ENCODE results near the gene UQCRC1.

The UQCRC1 gene

GRCh38 chr3:48609088-48610005, at the start of gene UQCRC1:
Gene UQCRC1, minus strand, starts transcription at chr3:48609646. Its CDS starts 26 bp downstream, at chr3:48609620.
- TF ChIP-seq GATA3 (IDR thresholded peaks at IDR 0.05; ENCODE audit: low read depth, low read length) (no peak), GATA2 (IDR thresholded peaks at IDR 0.05; ENCODE audit: low read depth, low read length) (no peak)

- TF ChIP-seq GATA3 (IDR thresholded peaks at IDR 0.05; ENCODE audit: low read depth, low read length) (no peak), GATA2 (IDR thresholded peaks at IDR 0.05; ENCODE audit: low read depth, low read length) (no peak)
These were observed 47.4 kb upstream of the UQCRC1 start for GRCh38 chr3:48656841-48657281.

- TF ChIP-seq GATA2 (IDR thresholded peaks at IDR 0.05; ENCODE audit: low read depth, low read length) = no peak
- TF ChIP-seq GATA3 (IDR thresholded peaks at IDR 0.05; ENCODE audit: low read depth, low read length) = no peak
These were observed 46.8 kb upstream of the UQCRC1 start for GRCh38 chr3:48656061-48656840.

DNA sequence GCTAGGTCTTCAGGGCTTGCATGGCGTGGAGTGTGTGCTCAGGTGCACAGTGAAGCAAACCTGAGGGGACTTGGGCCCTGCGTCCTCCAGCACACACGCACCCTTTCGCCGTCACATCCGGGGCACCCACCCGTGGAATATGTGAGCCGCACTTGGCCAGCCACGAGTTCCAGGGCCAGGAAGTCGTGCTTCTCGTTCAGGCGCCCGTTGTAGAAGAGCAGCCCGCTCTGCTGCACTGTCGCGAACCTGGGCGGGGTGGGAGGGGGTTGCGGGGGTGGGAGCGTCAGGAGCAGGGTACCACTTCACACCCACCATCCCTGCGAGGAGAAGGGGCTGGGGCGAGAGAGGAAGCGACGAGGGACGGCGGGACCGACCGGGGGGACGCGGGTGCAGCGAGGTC, 46.2 kb upstream of the UQCRC1 start:
- no peak for TF ChIP-seq GATA3 (IDR thresholded peaks at IDR 0.05; ENCODE audit: low read depth, low read length)
- TF ChIP-seq GATA2 (IDR thresholded peaks at IDR 0.05; ENCODE audit: low read depth, low read length) = no peak

- TF ChIP-seq GATA2 (IDR thresholded peaks at IDR 0.05; ENCODE audit: low read depth, low read length) = no peak
- TF ChIP-seq GATA3 (IDR thresholded peaks at IDR 0.05; ENCODE audit: low read depth, low read length) = no peak
These were observed 45.6 kb upstream of the UQCRC1 start for GRCh38 chr3:48655063-48655462.

GRCh38 chr3:48652923-48653715, 43.7 kb upstream of the UQCRC1 start:
- TF ChIP-seq GATA3 (IDR thresholded peaks at IDR 0.05; ENCODE audit: low read depth, low read length) = no peak

- TF ChIP-seq GATA3 (IDR thresholded peaks at IDR 0.05; ENCODE audit: low read depth, low read length) (no peak), GATA2 (IDR thresholded peaks at IDR 0.05; ENCODE audit: low read depth, low read length) (no peak)
These were observed 42.3 kb upstream of the UQCRC1 start for GRCh38 chr3:48651771-48652170.

DNA sequence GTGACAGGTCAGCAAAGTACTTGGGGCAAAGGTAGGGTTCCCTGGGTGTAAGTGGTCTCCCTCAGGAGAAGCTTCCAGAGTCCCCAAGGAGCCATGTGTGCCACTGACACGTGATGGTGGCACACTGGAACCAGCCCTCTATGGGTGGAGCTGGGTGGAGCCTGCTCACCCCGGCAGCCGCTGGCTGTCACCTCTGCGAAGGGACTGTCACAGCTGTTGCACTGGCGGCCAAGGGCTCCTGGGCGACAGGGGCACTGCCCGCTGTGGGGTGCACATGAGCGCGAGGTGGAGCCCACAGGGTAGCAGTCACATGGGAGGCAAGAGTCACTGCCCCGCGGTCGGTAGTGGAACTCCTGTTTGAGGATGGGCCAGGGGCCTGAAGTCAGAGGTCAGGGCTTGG, 41.3 kb upstream of the UQCRC1 start:
- TF ChIP-seq GATA3 (IDR thresholded peaks at IDR 0.05; ENCODE audit: low read depth, low read length) = no peak
- TF ChIP-seq GATA2 (IDR thresholded peaks at IDR 0.05; ENCODE audit: low read depth, low read length) = no peak

GRCh38 chr3:48648188-48648850, 38.9 kb upstream of the UQCRC1 start:
- TF ChIP-seq GATA2 (IDR thresholded peaks at IDR 0.05; ENCODE audit: low read depth, low read length) = no peak
- TF ChIP-seq GATA3 (IDR thresholded peaks at IDR 0.05; ENCODE audit: low read depth, low read length) = no peak

DNA sequence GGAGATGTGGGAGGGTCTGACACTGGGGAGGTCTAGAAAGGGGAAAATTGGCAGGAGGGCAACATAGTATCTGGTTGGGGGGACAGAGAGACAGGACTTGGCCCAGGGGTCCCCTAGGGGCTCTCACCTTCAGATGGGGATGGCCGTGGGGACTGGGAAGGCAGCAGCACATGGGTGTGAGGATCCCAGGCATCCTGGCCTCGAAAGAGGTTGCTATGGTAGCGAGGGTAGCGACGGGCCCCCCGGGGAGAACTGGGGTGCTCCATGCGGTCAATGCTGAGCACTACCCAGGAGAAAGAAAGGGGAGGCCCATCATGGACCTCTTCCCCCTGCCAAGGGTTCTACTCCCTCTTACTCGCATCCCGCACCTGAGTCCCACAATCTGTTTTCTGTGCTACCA, 38.3 kb upstream of the UQCRC1 start:
- TF ChIP-seq GATA2 (IDR thresholded peaks at IDR 0.05; ENCODE audit: low read depth, low read length) = no peak
- no peak for TF ChIP-seq GATA3 (IDR thresholded peaks at IDR 0.05; ENCODE audit: low read depth, low read length)

- TF ChIP-seq GATA3 (IDR thresholded peaks at IDR 0.05; ENCODE audit: low read depth, low read length) (no peak), GATA2 (IDR thresholded peaks at IDR 0.05; ENCODE audit: low read depth, low read length) (no peak)
These were observed 35.7 kb upstream of the UQCRC1 start for GRCh38 chr3:48644898-48645760.

DNA sequence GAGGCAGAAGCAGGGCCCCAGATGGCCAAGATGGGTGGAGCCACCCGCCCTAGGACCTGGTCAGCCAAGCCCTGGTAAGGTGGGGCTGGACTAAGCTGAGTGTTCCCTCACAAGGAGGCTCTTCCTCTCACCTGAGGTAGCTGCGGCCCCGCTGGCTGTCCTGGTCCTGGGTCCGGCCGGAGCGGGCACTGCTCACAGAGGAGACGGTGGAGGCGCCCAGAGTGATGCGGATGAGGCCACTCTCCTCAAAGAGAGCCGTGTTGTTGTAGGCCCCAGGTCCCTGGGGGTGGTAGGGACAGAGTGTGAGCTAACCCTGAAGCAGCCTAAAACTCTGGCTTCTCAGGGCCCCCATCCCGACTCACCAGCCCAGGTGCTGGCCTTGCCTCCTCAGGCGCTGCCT, 33.2 kb upstream of the UQCRC1 start:
- TF ChIP-seq GATA3 (IDR thresholded peaks at IDR 0.05; ENCODE audit: low read depth, low read length) = no peak
- no peak for TF ChIP-seq GATA2 (IDR thresholded peaks at IDR 0.05; ENCODE audit: low read depth, low read length)

- TF ChIP-seq GATA2 (IDR thresholded peaks at IDR 0.05; ENCODE audit: low read depth, low read length) (no peak), GATA3 (IDR thresholded peaks at IDR 0.05; ENCODE audit: low read depth, low read length) (no peak)
These were observed 31.9 kb upstream of the UQCRC1 start for GRCh38 chr3:48641396-48641795.
